Thyroid gland (tissue), 4 donors: ENCODE data around the gene TTC34. TPM values are rescaled to one million over a fixed set of nuclear protein-coding genes. Genes with fewer than 3 reads are reported as not detected.
"Not testable (repeated sequence)": the region's sequence is repeated elsewhere in the genome, so short reads cannot be mapped to it uniquely, and the experiment has no call there.

Source experiments
- DNase-seq, 2 donors: peaks; one replicate each; pipeline ENCODE4 v3.0.0-alpha.2; 2019
- H3K27ac ChIP-seq, 3 donors: fragments of 200-600 bp; sonication (generic); 1 replicate in 2 of 3; 2 replicates in 1 of 3; pipeline ENCODE4 v1.5.1; 2016 to 2019; ENCODE audit warnings: mild to moderate bottlenecking in 1 of 3, moderate library complexity in 1 of 3
- H3K27me3 ChIP-seq: fragments of 200-600 bp; sonication (generic); one replicate; pipeline ENCODE4 v1.5.1; 2019
- H3K36me3 ChIP-seq, 2 donors: fragments of 200-600 bp; sonication (generic); one replicate each; pipeline ENCODE4 v1.5.1; 2016 to 2019
- H3K4me1 ChIP-seq, 2 donors: fragments of 200-600 bp; sonication (generic); one replicate each; pipeline ENCODE4 v1.5.1; 2017 to 2019
- H3K4me3 ChIP-seq, 3 donors: fragments of 200-600 bp; sonication (generic); replicated peaks in 1 of 3; 1 replicate in 2 of 3; 2 replicates in 1 of 3; pipeline ENCODE4 v1.5.1; 2016; ENCODE audit warnings: mild to moderate bottlenecking in 1 of 3
- H3K9me3 ChIP-seq: fragments of 200-600 bp; sonication (generic); one replicate; pipeline ENCODE4 v1.5.1; 2017
- CTCF ChIP-seq, 6 experiments: fragments of 200-600 bp in 3 of 6; fragments of 450-650 bp in 3 of 6; sonication (generic) in 3 of 6; IDR thresholded peaks; one replicate each; pipeline ENCODE4 v1.5.1; 2016 to 2019; ENCODE audit warnings: antibody characterized with exemption in 6 of 6, mild to moderate bottlenecking in 2 of 6, inconsistent platforms in 1 of 6, moderate library complexity in 1 of 6
- POLR2A ChIP-seq, 2 donors: fragments of 450-650 bp; IDR thresholded peaks; one replicate each; pipeline ENCODE4 v1.6.1; 2017; ENCODE audit warnings: antibody characterized with exemption in 2 of 2, mild to moderate bottlenecking in 2 of 2, moderate library complexity in 1 of 2
- WGBS, 2 donors: methylation state at CpG; one replicate each; pipeline ENCODE4 v1.1.5; 2017; 5-methylcytosine and 5-hydroxymethylcytosine counted together
- intact Hi-C: fragments of 100-400 bp; cut with DNase I; formaldehyde crosslinking; loops from one replicate; pipeline ENCODE4 v1.15.1; 2023
- total RNA-seq, 4 donors: library from RNA; depleted of rRNA; stranded (reverse); fragments of >200 nt; gene quantifications; one replicate each; pipeline ENCODE4 v1.2.3, GENCODE V29; 2016

TTC34 gene
- total RNA-seq, 4 donors from 2014 or later: 0.81 to 2.2 (median 1.9) TPM

GRCh38 chr1:2799811-2800663 lies 1.5 kb downstream of the TTC34 start:
- H3K27ac ChIP-seq: no peak overlapping the region
- no peak for DNase-seq
- TF ChIP-seq CTCF (IDR thresholded peaks at IDR 0.05) (no peak), POLR2A (IDR thresholded peaks at IDR 0.05) (no peak)
- no peaks in the 10 kb centered on the region for H3K36me3 ChIP-seq
- H3K4me1 ChIP-seq: peaks cover 13 to 17% of the 10 kb centered on the region in 2 donors
- H3K9me3 ChIP-seq: no peaks in the 10 kb centered on the region
- intact Hi-C loops: loop anchor here (10.0 kb wide), 1 partner anchor 375 kb away; no protein-coding TSS in a partner anchor
- 89 to 92% methylated on average over 1 to 35 of the region's 49 CpGs for WGBS, 2 donors
- no peak overlapping the region for H3K4me3 ChIP-seq
- H3K27me3 ChIP-seq: no peaks in the 10 kb centered on the region

GRCh38 chr1:2798958-2799357 lies 2.5 kb downstream of the TTC34 start:
- WGBS, 2 donors: 89 to 97% methylated on average over 7 of the region's 7 CpGs

GRCh38 chr1:2797741-2798016 lies 3.8 kb downstream of the TTC34 start:
- Histone ChIP-seq H3K27ac (no peak overlapping the region), H3K27me3 (no peaks in the 10 kb centered on the region), H3K36me3 (no peaks in the 10 kb centered on the region), H3K4me3 (no peak overlapping the region), H3K4me1 (no peaks in the 10 kb centered on the region), H3K9me3 (no peaks in the 10 kb centered on the region)
- no peak for TF ChIP-seq POLR2A (IDR thresholded peaks at IDR 0.05)
- intact Hi-C loops: loop anchor here (10.0 kb wide), 1 partner anchor 373 kb away; no protein-coding TSS in a partner anchor
- DNase-seq: no peak
- WGBS, 2 donors: 73 to 77% methylated on average over 6 of the region's 6 CpGs

More at GRCh38 chr1:2798958-2799357, 2.5 kb downstream of the TTC34 start:
- not testable (repeated sequence) for H3K36me3 ChIP-seq, DNase-seq, H3K27me3 ChIP-seq, H3K27ac ChIP-seq, H3K4me3 ChIP-seq, H3K9me3 ChIP-seq, H3K4me1 ChIP-seq
- intact Hi-C loops: loop anchor here (10.0 kb wide), 1 partner anchor 374 kb away; no protein-coding TSS in a partner anchor

GRCh38 chr1:2796890-2797740 lies 4.4 kb downstream of the TTC34 start:
- Histone ChIP-seq H3K36me3 (no peaks in the 10 kb centered on the region), H3K4me3 (no peak overlapping the region), H3K9me3 (no peaks in the 10 kb centered on the region), H3K27ac (no peak overlapping the region), H3K4me1 (no peaks in the 10 kb centered on the region), H3K27me3 (no peaks in the 10 kb centered on the region)
- WGBS, 2 donors: 57 to 58% methylated on average over 18 to 19 of the region's 19 CpGs
- intact Hi-C loops: loop anchor here (10.0 kb wide), 1 partner anchor 372 kb away; no protein-coding TSS in a partner anchor
- DNase-seq: no peak
- no peak for TF ChIP-seq POLR2A (IDR thresholded peaks at IDR 0.05)

- no peaks in the 10 kb centered on the region for H3K27me3 ChIP-seq
- no peak for DNase-seq
Observed at GRCh38 chr1:2795926-2796325, 5.6 kb downstream of the TTC34 start.

More at GRCh38 chr1:2795926-2796325, 5.6 kb downstream of the TTC34 start:
- Histone ChIP-seq H3K27ac (no peak overlapping the region), H3K9me3 (no peaks in the 10 kb centered on the region), H3K4me3 (no peak overlapping the region), H3K4me1 (no peaks in the 10 kb centered on the region), H3K36me3 (no peaks in the 10 kb centered on the region)
- intact Hi-C loops: loop anchor here (10.0 kb wide), 1 partner anchor 371 kb away; no protein-coding TSS in a partner anchor
- TF ChIP-seq CTCF (IDR thresholded peaks at IDR 0.05) (no peak), POLR2A (IDR thresholded peaks at IDR 0.05) (no peak)
- 74 to 85% methylated on average over 6 of the region's 6 CpGs for WGBS, 2 donors
